Choroid plexus epithelial cell (primary cell): ENCODE results near the gene MVP.

ENCODE experiments used
- DNase-seq: peaks from one replicate; pipeline ENCODE4 v3.0.0-alpha.2; 2010; ENCODE audit warnings: low read depth
- H3K4me3 ChIP-seq: 2 replicates; pipeline ENCODE4 v1.5.1; 2011; ENCODE audit warnings: low read depth, mild to moderate bottlenecking, control low read depth, low read length, moderate library complexity
- TF ChIP-seq, protein P1 (sequence below): conservative IDR thresholded peaks from 2 replicates; pipeline ENCODE4 v1.5.1; 2011; ENCODE audit warnings: low read depth, mild to moderate bottlenecking, control low read depth, inconsistent platforms, low read length, moderate library complexity

The MVP gene

DNA sequence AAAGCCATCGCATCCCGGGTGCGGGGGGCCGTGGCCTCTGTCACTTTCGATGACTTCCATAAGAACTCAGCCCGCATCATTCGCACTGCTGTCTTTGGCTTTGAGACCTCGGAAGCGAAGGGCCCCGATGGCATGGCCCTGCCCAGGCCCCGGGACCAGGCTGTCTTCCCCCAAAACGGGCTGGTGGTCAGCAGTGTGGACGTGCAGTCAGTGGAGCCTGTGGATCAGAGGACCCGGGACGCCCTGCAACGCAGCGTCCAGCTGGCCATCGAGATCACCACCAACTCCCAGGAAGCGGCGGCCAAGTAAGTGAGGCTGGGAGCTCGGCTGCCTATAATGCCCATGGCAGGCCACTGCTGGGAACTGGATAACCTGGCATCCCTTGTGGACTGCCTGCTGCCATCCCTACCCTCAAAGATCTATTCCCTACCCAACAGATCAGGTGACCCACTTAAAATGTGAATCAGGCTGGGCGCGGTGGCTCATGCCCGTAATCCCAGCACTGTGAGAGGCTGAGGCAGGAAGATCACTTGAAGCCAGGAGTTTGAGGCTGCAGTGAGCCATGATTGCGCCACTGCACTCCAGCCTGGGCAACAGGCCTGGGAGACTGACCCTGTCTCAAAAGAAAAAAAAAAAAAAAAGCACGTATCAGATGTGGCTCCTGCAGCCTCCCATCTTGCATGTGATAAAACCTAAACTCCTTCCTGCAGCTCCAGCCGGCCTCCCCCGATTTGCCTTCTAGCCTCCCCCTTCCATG, 24.5 kb downstream of the MVP start:
- peak; percentile 33 for DNase-seq
- TF ChIP-seq, protein P1, sequence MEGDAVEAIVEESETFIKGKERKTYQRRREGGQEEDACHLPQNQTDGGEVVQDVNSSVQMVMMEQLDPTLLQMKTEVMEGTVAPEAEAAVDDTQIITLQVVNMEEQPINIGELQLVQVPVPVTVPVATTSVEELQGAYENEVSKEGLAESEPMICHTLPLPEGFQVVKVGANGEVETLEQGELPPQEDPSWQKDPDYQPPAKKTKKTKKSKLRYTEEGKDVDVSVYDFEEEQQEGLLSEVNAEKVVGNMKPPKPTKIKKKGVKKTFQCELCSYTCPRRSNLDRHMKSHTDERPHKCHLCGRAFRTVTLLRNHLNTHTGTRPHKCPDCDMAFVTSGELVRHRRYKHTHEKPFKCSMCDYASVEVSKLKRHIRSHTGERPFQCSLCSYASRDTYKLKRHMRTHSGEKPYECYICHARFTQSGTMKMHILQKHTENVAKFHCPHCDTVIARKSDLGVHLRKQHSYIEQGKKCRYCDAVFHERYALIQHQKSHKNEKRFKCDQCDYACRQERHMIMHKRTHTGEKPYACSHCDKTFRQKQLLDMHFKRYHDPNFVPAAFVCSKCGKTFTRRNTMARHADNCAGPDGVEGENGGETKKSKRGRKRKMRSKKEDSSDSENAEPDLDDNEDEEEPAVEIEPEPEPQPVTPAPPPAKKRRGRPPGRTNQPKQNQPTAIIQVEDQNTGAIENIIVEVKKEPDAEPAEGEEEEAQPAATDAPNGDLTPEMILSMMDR, result no peak
- no peak overlapping the region for H3K4me3 ChIP-seq

DNA sequence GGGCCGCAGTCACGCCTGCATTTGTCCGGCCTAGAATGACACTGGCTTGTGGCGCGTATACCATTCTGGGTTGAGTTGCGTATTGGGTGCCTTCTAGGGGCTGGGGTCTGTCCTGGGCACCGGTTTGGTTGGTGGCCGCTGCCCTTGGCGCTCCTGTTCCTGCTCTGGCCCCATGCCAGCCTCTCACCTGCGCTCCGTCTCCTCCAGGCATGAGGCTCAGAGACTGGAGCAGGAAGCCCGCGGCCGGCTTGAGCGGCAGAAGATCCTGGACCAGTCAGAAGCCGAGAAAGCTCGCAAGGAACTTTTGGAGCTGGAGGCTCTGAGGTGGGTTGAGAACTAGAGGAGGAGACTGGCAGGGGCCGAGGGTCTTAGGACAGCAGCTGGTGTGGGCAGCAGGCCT, 25.4 kb downstream of the MVP start:
- H3K4me3 ChIP-seq, result no peak overlapping the region
- TF ChIP-seq, protein P1, result no peak
- DNase-seq, result no peak

DNA sequence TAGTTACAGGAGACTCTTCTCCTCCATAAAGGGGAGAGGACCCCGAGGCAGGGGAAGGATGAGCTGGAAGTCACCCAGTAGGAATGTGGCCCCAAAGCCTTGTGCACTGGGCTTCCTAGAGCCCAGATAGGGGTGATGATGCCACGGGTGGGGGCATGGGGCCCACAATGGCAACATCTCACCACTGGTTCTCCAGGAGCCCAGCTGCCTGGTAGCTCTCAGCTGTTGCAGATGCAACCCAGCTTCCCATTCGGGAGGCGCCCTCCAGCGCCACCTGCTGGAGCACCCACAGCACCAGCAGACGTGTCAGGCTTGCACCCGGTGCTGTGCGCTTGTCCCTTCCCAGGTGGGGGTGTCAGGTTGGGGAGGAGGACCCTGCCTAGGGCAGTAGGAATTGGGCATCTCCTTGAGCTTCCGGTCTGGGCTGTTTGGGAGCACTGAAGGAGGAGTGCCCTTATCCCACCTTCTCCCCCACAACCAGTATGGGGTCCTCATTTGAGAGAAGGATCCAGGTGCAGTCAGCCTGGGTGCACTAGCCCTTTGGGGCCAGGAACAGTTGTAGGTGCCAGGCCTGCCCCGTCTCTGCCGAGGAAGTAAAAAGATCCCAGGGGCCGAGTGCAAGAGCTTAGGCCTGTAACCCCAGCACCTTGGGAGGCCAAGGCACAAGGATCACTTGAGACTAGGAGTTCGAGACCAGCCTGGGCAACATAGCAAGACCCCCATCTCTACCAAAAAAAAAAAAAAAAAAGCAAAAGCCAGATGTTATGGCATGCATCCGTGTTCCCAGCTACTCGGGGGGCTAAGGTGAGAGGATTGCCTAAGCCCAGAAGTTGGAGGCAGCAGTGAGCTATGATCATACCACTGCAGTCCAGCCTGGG, 28.4 kb downstream of the MVP start:
- TF ChIP-seq, protein P1, result peak; percentile 92
- peak; percentile 80 for DNase-seq
- H3K4me3 ChIP-seq, result no peak overlapping the region

DNA sequence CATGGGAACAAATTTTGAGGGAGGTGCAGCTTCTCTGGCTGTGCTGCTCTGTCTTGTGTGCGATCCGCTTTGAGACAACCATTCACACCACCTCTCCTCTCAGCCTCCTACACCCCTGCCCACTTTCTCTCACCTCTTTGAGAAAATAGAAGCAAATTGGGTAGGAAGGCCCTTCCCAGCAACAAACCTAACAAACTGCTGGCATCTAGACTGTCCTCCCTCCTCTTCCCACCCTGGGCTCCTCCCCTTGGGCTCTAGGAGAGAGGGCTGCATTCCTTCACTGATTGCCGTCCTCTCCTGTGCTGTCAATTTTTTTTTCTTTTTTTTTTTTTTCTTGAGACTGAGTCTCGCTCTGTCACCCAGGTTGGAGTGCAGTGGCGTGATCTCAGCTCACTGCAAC, 29.2 kb downstream of the MVP start:
- TF ChIP-seq, protein P1, result no peak
- no peak overlapping the region for H3K4me3 ChIP-seq
- DNase-seq, result peak; percentile 47

DNA sequence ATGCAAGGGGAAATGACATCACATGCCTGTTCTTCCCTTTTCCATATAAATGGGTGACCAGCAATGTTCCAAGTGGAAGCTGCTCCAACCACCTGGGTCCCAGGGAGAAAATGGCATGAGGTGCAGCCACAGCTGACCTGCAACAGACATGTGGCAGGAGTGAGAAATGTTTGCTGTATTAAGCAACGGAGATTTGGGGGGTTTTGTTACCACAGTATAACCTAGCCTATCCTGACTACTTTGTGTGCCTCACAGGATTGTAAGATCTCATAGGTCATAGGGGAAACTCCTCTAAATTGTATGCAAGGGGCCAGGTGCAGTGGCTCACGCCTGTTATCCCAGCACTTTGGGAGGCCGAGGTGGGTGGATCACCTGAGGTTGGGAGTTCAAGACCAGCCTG, 30.7 kb downstream of the MVP start:
- H3K4me3 ChIP-seq, result no peak overlapping the region
- TF ChIP-seq, protein P1, result no peak
- no peak for DNase-seq

GRCh38 chr16:29852654-29853053, 32.4 kb downstream of the MVP start:
- peak; percentile 55 for DNase-seq
- TF ChIP-seq, protein P1, result no peak
- no peak overlapping the region for H3K4me3 ChIP-seq
